HepG2 (cell line): ENCODE results near the gene ANKS3. TPM values are rescaled to one million over a fixed set of nuclear protein-coding genes. Genes with fewer than 3 reads are reported as not detected.

ENCODE experiments used
- CREM ChIP-seq, 2 experiments: sonication (generic) in 1 of 2; formaldehyde crosslinking in 1 of 2; IDR thresholded peaks; 2 replicates each; pipeline versions ENCODE4 v1.4.0 to v1.6.1; 2016 to 2020; ENCODE audit warnings: antibody characterized with exemption in 1 of 2, mild to moderate bottlenecking in 1 of 2, missing genetic modification reagents in 1 of 2
- GATA4 ChIP-seq: sonication (generic); IDR thresholded peaks from 2 replicates; pipeline ENCODE4 v1.6.1; 2016; ENCODE audit warnings: antibody characterized with exemption, low read depth, borderline replicate concordance
- HHEX ChIP-seq: IDR thresholded peaks from 2 replicates; pipeline ENCODE4 v1.6.1; 2016; ENCODE audit warnings: control low read depth
- MXD4 ChIP-seq: IDR thresholded peaks from 2 replicates; pipeline ENCODE4 v1.6.1; 2016; ENCODE audit warnings: mild to moderate bottlenecking, missing biosample characterization, missing genetic modification reagents
- PCBP1 ChIP-seq: fragments of 200-400 bp; formaldehyde crosslinking; IDR thresholded peaks from 2 replicates; pipeline ENCODE4 v1.6.1; 2017; ENCODE audit warnings: mild to moderate bottlenecking, low read depth, low read length, borderline replicate concordance
- POGZ ChIP-seq: sonication (generic); formaldehyde crosslinking; IDR thresholded peaks from 2 replicates; pipeline ENCODE4 v1.4.0; 2020; ENCODE audit warnings: mild to moderate bottlenecking, missing genetic modification reagents
- SMC3 ChIP-seq: IDR thresholded peaks from 2 replicates; pipeline ENCODE4 v1.6.1; 2011; ENCODE audit warnings: low read length, improper control_type of control experiment
- U2AF1 ChIP-seq: fragments of 200-400 bp; formaldehyde crosslinking; optimal IDR thresholded peaks from 2 replicates; pipeline ENCODE3; 2017; ENCODE audit warnings: mild to moderate bottlenecking, low read depth, low read length
- ZFP36L2 ChIP-seq: sonication (generic); formaldehyde crosslinking; IDR thresholded peaks from 2 replicates; pipeline ENCODE4 v1.4.0; 2020; ENCODE audit warnings: missing genetic modification reagents
- ZNF124 ChIP-seq: sonication (generic); formaldehyde crosslinking; IDR thresholded peaks from 2 replicates; pipeline ENCODE4 v1.4.0; 2020; ENCODE audit warnings: missing genetic modification reagents
- ZNF569 ChIP-seq: sonication (generic); formaldehyde crosslinking; IDR thresholded peaks from 2 replicates; pipeline ENCODE4 v1.5.0; 2020; ENCODE audit warnings: mild to moderate bottlenecking, missing genetic modification reagents, moderate library complexity, borderline replicate concordance
- ZNF615 ChIP-seq: sonication (generic); formaldehyde crosslinking; IDR thresholded peaks from 2 replicates; pipeline ENCODE4 v1.5.0; 2020; ENCODE audit warnings: mild to moderate bottlenecking, missing genetic modification reagents, borderline replicate concordance
- ZNF75D ChIP-seq: sonication (generic); formaldehyde crosslinking; IDR thresholded peaks from 2 replicates; pipeline ENCODE4 v1.8.1; 2023; ENCODE audit warnings: missing genetic modification reagents, mild to moderate bottlenecking, borderline replicate concordance
- ZNF816 ChIP-seq: sonication (generic); formaldehyde crosslinking; IDR thresholded peaks from 2 replicates; pipeline ENCODE4 v1.8.0; 2022; ENCODE audit warnings: missing genetic modification reagents, mild to moderate bottlenecking, borderline replicate concordance
- polyA plus RNA-seq, 8 experiments: library from polyadenylated mRNA; depleted of rRNA in 3 of 8; stranded (reverse) in 7 of 8; unstranded in 1 of 8; fragments of >200 nt; fragmentation: Illumina TruSeq in 4 of 8; extraction: Trizol in 4 of 8; gene quantifications; 2 replicates each; pipeline versions ENCODE4 v1.2.1 to v1.2.3, GENCODE V29; 2011 to 2016; ENCODE audit warnings: low read depth in 4 of 8, missing spikeins in 1 of 8, mixed read lengths in 1 of 8; ENCODE audit not compliant: insufficient read depth in 1 of 8
- total RNA-seq, 5 experiments: library from RNA; depleted of rRNA; stranded (reverse); fragments of >200 nt; fragmentation: Illumina TruSeq; extraction: Trizol; gene quantifications; 2 replicates each; pipeline ENCODE4 v1.2.3, GENCODE V29; 2016; ENCODE audit warnings: low read depth in 1 of 5
- TF ChIP-seq, protein P1 (sequence below): sonication (generic); IDR thresholded peaks from 2 replicates; pipeline ENCODE4 v1.6.1; 2016; ENCODE audit warnings: low read depth, borderline replicate concordance
- TF ChIP-seq, protein P2 (sequence below): sonication (generic); formaldehyde crosslinking; IDR thresholded peaks from 2 replicates; pipeline ENCODE4 v1.4.0; 2020; ENCODE audit warnings: missing genetic modification reagents
- TF ChIP-seq, protein P3 (sequence below): sonication (generic); formaldehyde crosslinking; IDR thresholded peaks from 2 replicates; pipeline ENCODE4 v1.8.1; 2023; ENCODE audit warnings: mild to moderate bottlenecking, missing genetic modification reagents
- TF ChIP-seq, protein P4 (sequence below): sonication (generic); formaldehyde crosslinking; IDR thresholded peaks from 2 replicates; pipeline ENCODE4 v1.5.0; 2020; ENCODE audit warnings: missing genetic modification reagents
- TF ChIP-seq, protein P5 (sequence below): sonication (generic); formaldehyde crosslinking; IDR thresholded peaks from 2 replicates; pipeline ENCODE4 v1.4.0; 2020; ENCODE audit warnings: missing genetic modification reagents, borderline replicate concordance
- TF ChIP-seq, protein P6 (sequence below): sonication (generic); formaldehyde crosslinking; IDR thresholded peaks from 2 replicates; pipeline ENCODE4 v1.4.0; 2020; ENCODE audit warnings: low read depth, mild to moderate bottlenecking, missing genetic modification reagents

The ANKS3 gene
- total and polyA plus RNA-seq, 2 of the 13 experiments (the other 11 are each of a cell fraction or from before 2014, with no cell fraction given) = 11.4 to 15.9 TPM

DNA sequence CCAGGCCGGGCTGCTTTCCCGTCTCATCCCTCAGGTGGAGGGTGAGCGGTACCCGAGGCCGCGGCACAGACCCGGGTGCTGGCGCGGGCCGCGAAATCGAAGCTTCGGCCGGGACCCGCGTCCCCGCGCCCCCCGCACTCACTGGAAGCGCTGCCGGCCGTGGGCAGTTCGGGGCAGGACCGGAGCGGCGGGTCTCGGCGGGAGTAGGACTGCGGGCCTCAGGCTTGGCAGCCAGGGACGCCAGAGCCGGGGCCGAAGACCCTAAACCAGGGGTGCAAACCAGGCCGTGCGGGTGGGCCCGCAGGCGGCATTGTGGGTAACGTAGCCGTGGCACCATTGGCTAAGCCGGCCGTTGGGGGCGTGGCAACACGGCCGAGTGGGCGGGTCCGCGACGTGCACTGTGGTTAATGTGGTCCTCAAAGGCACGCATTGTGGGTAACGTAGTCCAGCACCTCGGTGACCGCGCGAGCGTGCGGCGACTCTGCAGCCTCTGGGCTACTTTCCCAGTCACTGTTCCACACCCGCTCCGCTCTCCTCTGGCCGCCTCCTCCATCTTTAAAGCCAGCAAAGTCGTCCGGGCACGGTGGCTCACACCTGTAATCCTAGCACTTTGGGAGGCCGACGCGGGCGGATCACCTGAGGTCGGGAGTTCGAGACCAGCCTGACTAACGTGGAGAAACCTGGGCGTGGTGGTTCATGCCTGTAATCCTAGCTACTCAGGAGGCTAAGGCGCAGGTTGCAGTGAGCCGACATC lies 33.0 kb upstream of the ANKS3 start, which contains the start of gene ZNF500 (continued):
- TF ChIP-seq, protein P1, sequence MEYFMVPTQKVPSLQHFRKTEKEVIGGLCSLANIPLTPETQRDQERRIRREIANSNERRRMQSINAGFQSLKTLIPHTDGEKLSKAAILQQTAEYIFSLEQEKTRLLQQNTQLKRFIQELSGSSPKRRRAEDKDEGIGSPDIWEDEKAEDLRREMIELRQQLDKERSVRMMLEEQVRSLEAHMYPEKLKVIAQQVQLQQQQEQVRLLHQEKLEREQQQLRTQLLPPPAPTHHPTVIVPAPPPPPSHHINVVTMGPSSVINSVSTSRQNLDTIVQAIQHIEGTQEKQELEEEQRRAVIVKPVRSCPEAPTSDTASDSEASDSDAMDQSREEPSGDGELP = no peak; the same call in 1 of the 2 replicates
- no peak for TF ChIP-seq ZNF75D
- TF ChIP-seq, protein P2, sequence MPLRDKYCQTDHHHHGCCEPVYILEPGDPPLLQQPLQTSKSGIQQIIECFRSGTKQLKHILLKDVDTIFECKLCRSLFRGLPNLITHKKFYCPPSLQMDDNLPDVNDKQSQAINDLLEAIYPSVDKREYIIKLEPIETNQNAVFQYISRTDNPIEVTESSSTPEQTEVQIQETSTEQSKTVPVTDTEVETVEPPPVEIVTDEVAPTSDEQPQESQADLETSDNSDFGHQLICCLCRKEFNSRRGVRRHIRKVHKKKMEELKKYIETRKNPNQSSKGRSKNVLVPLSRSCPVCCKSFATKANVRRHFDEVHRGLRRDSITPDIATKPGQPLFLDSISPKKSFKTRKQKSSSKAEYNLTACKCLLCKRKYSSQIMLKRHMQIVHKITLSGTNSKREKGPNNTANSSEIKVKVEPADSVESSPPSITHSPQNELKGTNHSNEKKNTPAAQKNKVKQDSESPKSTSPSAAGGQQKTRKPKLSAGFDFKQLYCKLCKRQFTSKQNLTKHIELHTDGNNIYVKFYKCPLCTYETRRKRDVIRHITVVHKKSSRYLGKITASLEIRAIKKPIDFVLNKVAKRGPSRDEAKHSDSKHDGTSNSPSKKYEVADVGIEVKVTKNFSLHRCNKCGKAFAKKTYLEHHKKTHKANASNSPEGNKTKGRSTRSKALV = peak; percentile 42; the same call in 1 of the 2 replicates
- TF ChIP-seq PCBP1 = peak; percentile 79; the same call in 1 of the 2 replicates
- 0 out of 2 replicates have a peak, but pooled peaks have one; percentile 44 for TF ChIP-seq ZNF615 (CRISPR knock-in tag)
- peak; percentile 43 for TF ChIP-seq POGZ (CRISPR knock-in tag)
- peak; percentile 27; the same call in 1 of the 2 replicates for TF ChIP-seq GATA4
- TF ChIP-seq ZNF569 (CRISPR knock-in tag) = no peak; the same call in 1 of the 2 replicates
- TF ChIP-seq, protein P3, sequence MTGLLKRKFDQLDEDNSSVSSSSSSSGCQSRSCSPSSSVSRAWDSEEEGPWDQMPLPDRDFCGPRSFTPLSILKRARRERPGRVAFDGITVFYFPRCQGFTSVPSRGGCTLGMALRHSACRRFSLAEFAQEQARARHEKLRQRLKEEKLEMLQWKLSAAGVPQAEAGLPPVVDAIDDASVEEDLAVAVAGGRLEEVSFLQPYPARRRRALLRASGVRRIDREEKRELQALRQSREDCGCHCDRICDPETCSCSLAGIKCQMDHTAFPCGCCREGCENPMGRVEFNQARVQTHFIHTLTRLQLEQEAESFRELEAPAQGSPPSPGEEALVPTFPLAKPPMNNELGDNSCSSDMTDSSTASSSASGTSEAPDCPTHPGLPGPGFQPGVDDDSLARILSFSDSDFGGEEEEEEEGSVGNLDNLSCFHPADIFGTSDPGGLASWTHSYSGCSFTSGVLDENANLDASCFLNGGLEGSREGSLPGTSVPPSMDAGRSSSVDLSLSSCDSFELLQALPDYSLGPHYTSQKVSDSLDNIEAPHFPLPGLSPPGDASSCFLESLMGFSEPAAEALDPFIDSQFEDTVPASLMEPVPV (CRISPR knock-in tag) = no peak
- TF ChIP-seq SMC3 = no peak
- no peak for TF ChIP-seq HHEX (CRISPR knock-in tag)
- TF ChIP-seq U2AF1 = no peak
- TF ChIP-seq, protein P4, sequence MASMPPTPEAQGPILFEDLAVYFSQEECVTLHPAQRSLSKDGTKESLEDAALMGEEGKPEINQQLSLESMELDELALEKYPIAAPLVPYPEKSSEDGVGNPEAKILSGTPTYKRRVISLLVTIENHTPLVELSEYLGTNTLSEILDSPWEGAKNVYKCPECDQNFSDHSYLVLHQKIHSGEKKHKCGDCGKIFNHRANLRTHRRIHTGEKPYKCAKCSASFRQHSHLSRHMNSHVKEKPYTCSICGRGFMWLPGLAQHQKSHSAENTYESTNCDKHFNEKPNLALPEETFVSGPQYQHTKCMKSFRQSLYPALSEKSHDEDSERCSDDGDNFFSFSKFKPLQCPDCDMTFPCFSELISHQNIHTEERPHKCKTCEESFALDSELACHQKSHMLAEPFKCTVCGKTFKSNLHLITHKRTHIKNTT (CRISPR knock-in tag) = no peak
- TF ChIP-seq MXD4 (CRISPR knock-in tag) = peak; percentile 85
- peak; percentile 34; the same call in 1 of the 2 replicates for TF ChIP-seq ZFP36L2 (CRISPR knock-in tag)
- TF ChIP-seq ZNF816 (CRISPR knock-in tag) = no peak
- peak; percentile 95 for TF ChIP-seq CREM (IDR thresholded peaks at IDR 0.05)
- TF ChIP-seq CREM (CRISPR knock-in tag; IDR thresholded peaks at IDR 0.05) = no peak
- TF ChIP-seq ZNF124 = no peak; the same call in none of the 2 replicates
- TF ChIP-seq, protein P5, sequence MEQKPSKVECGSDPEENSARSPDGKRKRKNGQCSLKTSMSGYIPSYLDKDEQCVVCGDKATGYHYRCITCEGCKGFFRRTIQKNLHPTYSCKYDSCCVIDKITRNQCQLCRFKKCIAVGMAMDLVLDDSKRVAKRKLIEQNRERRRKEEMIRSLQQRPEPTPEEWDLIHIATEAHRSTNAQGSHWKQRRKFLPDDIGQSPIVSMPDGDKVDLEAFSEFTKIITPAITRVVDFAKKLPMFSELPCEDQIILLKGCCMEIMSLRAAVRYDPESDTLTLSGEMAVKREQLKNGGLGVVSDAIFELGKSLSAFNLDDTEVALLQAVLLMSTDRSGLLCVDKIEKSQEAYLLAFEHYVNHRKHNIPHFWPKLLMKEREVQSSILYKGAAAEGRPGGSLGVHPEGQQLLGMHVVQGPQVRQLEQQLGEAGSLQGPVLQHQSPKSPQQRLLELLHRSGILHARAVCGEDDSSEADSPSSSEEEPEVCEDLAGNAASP (CRISPR knock-in tag) = peak; percentile 83
- TF ChIP-seq, protein P6, sequence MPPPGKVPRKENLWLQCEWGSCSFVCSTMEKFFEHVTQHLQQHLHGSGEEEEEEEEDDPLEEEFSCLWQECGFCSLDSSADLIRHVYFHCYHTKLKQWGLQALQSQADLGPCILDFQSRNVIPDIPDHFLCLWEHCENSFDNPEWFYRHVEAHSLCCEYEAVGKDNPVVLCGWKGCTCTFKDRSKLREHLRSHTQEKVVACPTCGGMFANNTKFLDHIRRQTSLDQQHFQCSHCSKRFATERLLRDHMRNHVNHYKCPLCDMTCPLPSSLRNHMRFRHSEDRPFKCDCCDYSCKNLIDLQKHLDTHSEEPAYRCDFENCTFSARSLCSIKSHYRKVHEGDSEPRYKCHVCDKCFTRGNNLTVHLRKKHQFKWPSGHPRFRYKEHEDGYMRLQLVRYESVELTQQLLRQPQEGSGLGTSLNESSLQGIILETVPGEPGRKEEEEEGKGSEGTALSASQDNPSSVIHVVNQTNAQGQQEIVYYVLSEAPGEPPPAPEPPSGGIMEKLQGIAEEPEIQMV = peak; percentile 70; the same call in 1 of the 2 replicates
